Measurements from ENCODE around the gene ZNF627.
"Not testable (repeated sequence)": the region's sequence is repeated elsewhere in the genome, so short reads cannot be mapped to it uniquely, and the experiment has no call there.

The ZNF627 gene

DNA sequence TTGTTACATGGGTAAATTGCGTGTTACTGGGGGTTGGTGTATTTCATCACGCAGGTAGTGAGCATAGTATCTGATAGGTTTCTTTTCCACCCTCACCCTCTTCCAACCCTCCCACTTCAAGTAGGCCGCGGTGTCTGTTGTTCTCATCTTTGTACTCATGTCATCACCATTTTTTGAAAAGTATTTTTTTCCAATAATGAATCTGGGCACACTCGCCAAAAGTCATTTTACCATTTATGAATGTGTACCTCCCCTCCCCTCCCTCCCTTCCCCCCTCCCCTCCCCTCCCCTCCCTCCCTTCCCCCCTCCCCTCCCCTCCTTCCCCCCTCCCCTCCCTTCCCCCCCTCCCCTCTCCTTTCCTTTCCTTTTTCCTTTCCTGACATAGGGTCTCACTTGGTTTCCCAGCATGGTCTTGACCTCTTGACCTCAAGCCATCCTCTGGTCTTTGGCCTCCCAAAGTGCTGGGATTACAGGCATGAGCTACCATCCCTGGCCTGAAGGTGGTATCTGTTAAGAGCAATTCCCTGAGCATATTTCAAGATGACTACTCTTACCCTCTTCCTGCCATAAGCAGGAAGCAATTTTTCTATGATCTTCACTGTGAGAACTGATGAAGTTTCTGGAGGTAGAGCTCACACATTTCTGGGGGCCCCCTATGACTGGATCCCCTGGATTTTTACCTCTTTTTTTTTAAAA lies 15.7 kb downstream of the ZNF627 start:
- TF ChIP-seq, protein P1, sequence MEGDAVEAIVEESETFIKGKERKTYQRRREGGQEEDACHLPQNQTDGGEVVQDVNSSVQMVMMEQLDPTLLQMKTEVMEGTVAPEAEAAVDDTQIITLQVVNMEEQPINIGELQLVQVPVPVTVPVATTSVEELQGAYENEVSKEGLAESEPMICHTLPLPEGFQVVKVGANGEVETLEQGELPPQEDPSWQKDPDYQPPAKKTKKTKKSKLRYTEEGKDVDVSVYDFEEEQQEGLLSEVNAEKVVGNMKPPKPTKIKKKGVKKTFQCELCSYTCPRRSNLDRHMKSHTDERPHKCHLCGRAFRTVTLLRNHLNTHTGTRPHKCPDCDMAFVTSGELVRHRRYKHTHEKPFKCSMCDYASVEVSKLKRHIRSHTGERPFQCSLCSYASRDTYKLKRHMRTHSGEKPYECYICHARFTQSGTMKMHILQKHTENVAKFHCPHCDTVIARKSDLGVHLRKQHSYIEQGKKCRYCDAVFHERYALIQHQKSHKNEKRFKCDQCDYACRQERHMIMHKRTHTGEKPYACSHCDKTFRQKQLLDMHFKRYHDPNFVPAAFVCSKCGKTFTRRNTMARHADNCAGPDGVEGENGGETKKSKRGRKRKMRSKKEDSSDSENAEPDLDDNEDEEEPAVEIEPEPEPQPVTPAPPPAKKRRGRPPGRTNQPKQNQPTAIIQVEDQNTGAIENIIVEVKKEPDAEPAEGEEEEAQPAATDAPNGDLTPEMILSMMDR (IDR thresholded peaks at IDR 0.05; ENCODE audit: low read depth, low read length, missing control alignments): no peak
- no peak overlapping the region for H3K27ac ChIP-seq
- in situ Hi-C loops (cut with HindIII; ENCODE audit: low pct_ligation_motif_present, low sequenced_read_pairs): no loop called here
- H3K4me3 ChIP-seq (ENCODE audit: low read depth, low read length): no peak overlapping the region
- peaks cover 39% of the 10 kb centered on the region for H3K36me3 ChIP-seq (replicated peaks)
- no peak for DNase-seq
- H3K27me3 ChIP-seq (replicated peaks): no peaks in the 10 kb centered on the region

DNA sequence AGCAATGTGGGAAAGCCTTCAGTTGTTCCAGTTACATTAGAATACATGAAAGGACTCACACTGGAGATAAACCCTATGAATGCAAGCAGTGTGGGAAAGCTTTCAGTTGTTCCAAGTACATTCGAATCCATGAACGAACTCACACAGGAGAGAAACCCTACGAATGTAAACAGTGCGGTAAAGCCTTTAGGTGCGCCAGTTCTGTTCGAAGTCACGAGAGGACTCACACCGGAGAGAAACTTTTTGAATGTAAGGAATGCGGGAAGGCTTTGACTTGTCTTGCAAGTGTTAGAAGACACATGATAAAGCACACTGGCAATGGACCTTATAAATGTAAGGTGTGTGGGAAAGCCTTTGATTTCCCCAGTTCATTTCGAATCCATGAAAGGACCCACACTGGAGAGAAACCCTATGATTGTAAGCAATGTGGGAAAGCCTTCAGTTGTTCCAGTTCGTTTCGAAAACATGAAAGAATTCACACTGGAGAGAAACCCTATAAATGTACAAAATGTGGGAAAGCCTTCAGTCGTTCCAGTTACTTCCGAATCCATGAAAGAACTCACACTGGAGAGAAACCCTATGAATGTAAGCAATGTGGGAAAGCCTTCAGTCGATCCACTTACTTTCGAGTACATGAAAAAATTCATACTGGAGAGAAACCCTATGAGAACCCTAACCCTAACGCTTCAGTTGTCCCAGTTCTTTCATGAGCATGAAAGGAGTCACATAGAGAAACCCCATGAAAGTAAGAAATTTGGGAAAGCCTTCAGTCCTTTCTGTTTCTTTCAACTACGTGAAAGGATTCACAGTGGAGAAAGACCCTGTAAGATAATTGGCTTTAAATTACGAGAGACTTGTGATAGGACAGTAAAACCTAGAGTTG lies 20.1 kb downstream of the ZNF627 start:
- in situ Hi-C loops (cut with HindIII; ENCODE audit: low pct_ligation_motif_present, low sequenced_read_pairs): no loop called here
- DNase-seq: no peak
- TF ChIP-seq, protein P1 (IDR thresholded peaks at IDR 0.05; ENCODE audit: low read depth, low read length, missing control alignments): no peak
- Histone ChIP-seq H3K27me3 (replicated peaks) (no peaks in the 10 kb centered on the region), H3K36me3 (replicated peaks) (peaks cover 77% of the 10 kb centered on the region), H3K4me3 (ENCODE audit: low read depth, low read length) (no peak overlapping the region), H3K27ac (no peak overlapping the region)

DNA sequence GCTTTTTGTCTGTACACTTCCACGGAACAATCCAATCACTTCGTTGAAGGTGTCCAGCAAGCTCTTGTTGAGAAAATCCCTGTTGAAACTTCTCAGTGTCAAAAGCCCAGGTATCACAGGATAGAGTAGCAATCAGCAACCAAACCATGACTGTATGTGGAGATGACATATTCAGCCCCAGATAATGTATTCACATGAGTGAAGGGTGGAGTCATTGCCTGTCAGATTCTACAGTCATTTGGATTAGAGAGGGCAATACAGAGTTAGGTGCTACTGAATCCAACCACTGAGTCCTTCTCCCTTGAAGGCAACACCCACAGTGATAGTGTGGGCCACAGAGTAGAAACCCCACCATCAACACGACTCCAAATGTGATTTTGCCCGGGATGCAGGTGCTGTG lies 23.3 kb downstream of the ZNF627 start:
- Histone ChIP-seq H3K36me3 (replicated peaks) (peaks cover 62% of the 10 kb centered on the region), H3K27me3 (replicated peaks) (peaks cover 3% of the 10 kb centered on the region), H3K27ac (no peak overlapping the region), H3K4me3 (ENCODE audit: low read depth, low read length) (no peak overlapping the region)
- TF ChIP-seq, protein P1 (IDR thresholded peaks at IDR 0.05; ENCODE audit: low read depth, low read length, missing control alignments): no peak
- in situ Hi-C loops (cut with HindIII; ENCODE audit: low pct_ligation_motif_present, low sequenced_read_pairs): no loop called here
- no peak for DNase-seq

DNA sequence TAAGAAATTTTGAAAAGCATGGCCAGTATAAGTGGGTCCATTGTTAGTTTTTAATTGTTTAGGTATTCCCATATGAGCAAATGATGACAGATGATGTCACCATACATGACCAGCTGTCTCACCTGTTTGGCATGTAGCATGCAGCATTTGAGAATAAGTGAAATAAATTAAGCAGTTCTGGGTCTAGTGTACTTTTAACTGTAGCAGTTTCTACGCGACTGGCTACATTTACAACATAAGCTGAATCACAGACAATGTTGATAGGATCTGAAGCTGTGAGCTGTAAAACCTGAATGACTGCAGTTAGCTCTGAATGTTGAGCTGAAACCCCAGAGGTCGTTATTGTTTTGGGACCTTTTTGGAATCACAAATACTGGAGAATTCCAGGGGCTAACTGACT lies 25.1 kb downstream of the ZNF627 start:
- H3K27ac ChIP-seq; in situ Hi-C loops (cut with HindIII; ENCODE audit: low pct_ligation_motif_present, low sequenced_read_pairs); H3K27me3 ChIP-seq (replicated peaks); DNase-seq; H3K4me3 ChIP-seq (ENCODE audit: low read depth, low read length): not testable (repeated sequence)
- peaks cover 43% of the 10 kb centered on the region for H3K36me3 ChIP-seq (replicated peaks)

DNA sequence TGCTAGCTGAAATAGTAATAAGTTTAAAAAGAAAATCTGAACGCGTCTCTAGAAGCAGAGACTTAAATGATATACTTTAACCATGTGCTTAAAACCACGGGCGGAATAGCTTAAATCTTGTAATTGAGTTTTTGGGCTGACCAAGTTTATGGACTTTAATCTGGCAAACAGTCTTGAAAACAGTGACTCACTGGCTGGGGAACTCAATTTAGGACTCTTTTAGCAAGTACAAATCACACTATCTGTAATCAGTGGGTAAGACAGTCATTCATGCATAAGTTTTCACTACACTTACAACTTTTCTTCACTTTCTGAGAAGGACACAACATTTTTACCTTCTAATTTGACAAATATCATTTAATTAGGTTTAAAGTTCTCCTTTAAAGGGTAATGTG lies 26.8 kb downstream of the ZNF627 start:
- Histone ChIP-seq H3K4me3 (ENCODE audit: low read depth, low read length) (no peak overlapping the region), H3K36me3 (replicated peaks) (peaks cover 28% of the 10 kb centered on the region), H3K27ac (no peak overlapping the region), H3K27me3 (replicated peaks) (peaks cover 3% of the 10 kb centered on the region)
- in situ Hi-C loops (cut with HindIII; ENCODE audit: low pct_ligation_motif_present, low sequenced_read_pairs): no loop called here
- peak; percentile 5 for DNase-seq
- TF ChIP-seq, protein P1 (IDR thresholded peaks at IDR 0.05; ENCODE audit: low read depth, low read length, missing control alignments): no peak

DNA sequence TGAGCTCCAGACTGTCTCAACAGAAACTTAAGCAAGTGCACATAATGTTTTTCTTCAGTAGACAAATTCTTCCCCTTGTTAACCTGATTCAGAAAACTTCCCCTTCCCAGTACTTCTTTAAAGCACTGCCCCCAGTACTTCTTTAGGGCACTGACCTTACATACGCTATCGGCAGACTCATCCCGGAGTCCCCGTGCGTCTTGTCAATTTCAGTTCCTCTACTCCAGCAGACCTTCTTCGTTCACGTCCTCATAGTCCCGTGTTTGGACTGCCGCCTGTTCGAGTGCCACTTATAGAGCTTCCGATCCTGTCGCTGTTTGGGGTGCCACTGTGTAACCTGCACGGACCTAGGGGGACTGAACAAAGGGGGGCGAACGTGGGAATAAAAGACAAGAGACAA lies 29.0 kb downstream of the ZNF627 start:
- in situ Hi-C loops (cut with HindIII; ENCODE audit: low pct_ligation_motif_present, low sequenced_read_pairs): no loop called here
- Histone ChIP-seq H3K27me3 (replicated peaks) (peaks cover 3% of the 10 kb centered on the region), H3K27ac (no peak overlapping the region), H3K4me3 (ENCODE audit: low read depth, low read length) (no peak overlapping the region), H3K36me3 (replicated peaks) (peaks cover 6% of the 10 kb centered on the region)
- TF ChIP-seq, protein P1 (IDR thresholded peaks at IDR 0.05; ENCODE audit: low read depth, low read length, missing control alignments): no peak
- DNase-seq: no peak

All from brain microvascular endothelial cell (primary cell).